H9 (cell line): ENCODE measurements around the gene MYH11. TPM values are rescaled to one million over a fixed set of nuclear protein-coding genes. Genes with fewer than 3 reads are reported as not detected.
A peak's percentile ranks its signal among the peaks of the same experiment; 100 is the strongest.

Source experiments
- DNase-seq: peaks from one replicate; pipeline ENCODE4 v3.0.0-alpha.2; 2017
- H2AFZ ChIP-seq: one replicate; pipeline ENCODE4 v1.6.1; 2013; ENCODE audit warnings: mild to moderate bottlenecking, low read length, control low read depth, moderate library complexity
- H2AK5ac ChIP-seq: 2 replicates; pipeline ENCODE4 v1.6.1; 2013; ENCODE audit warnings: low read length, control low read depth, mixed read lengths; ENCODE audit not compliant: insufficient read length
- H2BK120ac ChIP-seq: one replicate; pipeline ENCODE4 v1.6.1; 2013; ENCODE audit warnings: low read depth, mild to moderate bottlenecking, low read length, control low read depth, inconsistent platforms; ENCODE audit not compliant: poor library complexity, severe bottlenecking
- H2BK12ac ChIP-seq: 2 replicates; pipeline ENCODE4 v1.6.1; 2013; ENCODE audit warnings: low read length, control low read depth, mixed read lengths, low read depth; ENCODE audit not compliant: insufficient read length
- H2BK15ac ChIP-seq: 2 replicates; pipeline ENCODE4 v1.6.1; 2013; ENCODE audit warnings: low read depth, low read length, control low read depth
- H2BK20ac ChIP-seq: one replicate; pipeline ENCODE4 v1.6.1; 2013; ENCODE audit warnings: low read depth, mild to moderate bottlenecking, low read length, control low read depth, inconsistent platforms; ENCODE audit not compliant: poor library complexity, severe bottlenecking
- H2BK5ac ChIP-seq: 2 replicates; pipeline ENCODE4 v1.6.1; 2013; ENCODE audit warnings: low read length, control low read depth, mixed read lengths; ENCODE audit not compliant: insufficient read length
- H3K14ac ChIP-seq: 2 replicates; pipeline ENCODE4 v1.6.1; 2013; ENCODE audit warnings: low read length, control low read depth; ENCODE audit not compliant: insufficient read depth
- H3K18ac ChIP-seq: 2 replicates; pipeline ENCODE4 v1.6.1; 2013; ENCODE audit warnings: low read depth, mild to moderate bottlenecking, mixed read lengths, low read length, control low read depth; ENCODE audit not compliant: insufficient read length
- H3K23ac ChIP-seq: 2 replicates; pipeline ENCODE4 v1.6.1; 2013; ENCODE audit warnings: low read length, control low read depth, mixed read lengths, low read depth; ENCODE audit not compliant: insufficient read length
- H3K23me2 ChIP-seq: 2 replicates; pipeline ENCODE4 v1.6.1; 2013; ENCODE audit warnings: low read depth, mild to moderate bottlenecking, mixed read lengths, low read length, control low read depth; ENCODE audit not compliant: insufficient read length, poor library complexity, severe bottlenecking
- H3K27ac ChIP-seq: 2 replicates; pipeline ENCODE4 v1.5.1; 2013; ENCODE audit warnings: low read length, control low read depth, mixed read lengths, low read depth; ENCODE audit not compliant: insufficient read length
- H3K27me3 ChIP-seq: 2 replicates; pipeline ENCODE4 v1.6.1; 2013; ENCODE audit warnings: low read length, control low read depth, inconsistent platforms; ENCODE audit not compliant: insufficient read depth
- H3K4ac ChIP-seq: 2 replicates; pipeline ENCODE4 v1.6.1; 2013; ENCODE audit warnings: low read depth, mild to moderate bottlenecking, control low read depth, inconsistent platforms, low read length, moderate library complexity
- H3K4me1 ChIP-seq: 2 replicates; pipeline ENCODE4 v1.6.1; 2013; ENCODE audit warnings: low read length, control low read depth, inconsistent platforms; ENCODE audit not compliant: insufficient read depth
- H3K4me2 ChIP-seq: 2 replicates; pipeline ENCODE4 v1.6.1; 2013; ENCODE audit warnings: low read length, control low read depth, mixed read lengths; ENCODE audit not compliant: insufficient read length, insufficient read depth
- H3K56ac ChIP-seq: 2 replicates; pipeline ENCODE4 v1.6.1; 2013; ENCODE audit warnings: low read depth, mild to moderate bottlenecking, mixed read lengths, low read length, control low read depth; ENCODE audit not compliant: insufficient read length
- H3K79me1 ChIP-seq: 2 replicates; pipeline ENCODE4 v1.6.1; 2013; ENCODE audit warnings: low read depth, mild to moderate bottlenecking, moderate library complexity, low read length, control low read depth, inconsistent platforms; ENCODE audit not compliant: insufficient read depth, poor library complexity, severe bottlenecking
- H3K79me2 ChIP-seq: 2 replicates; pipeline ENCODE4 v1.6.1; 2013; ENCODE audit warnings: low read length, control low read depth, inconsistent platforms; ENCODE audit not compliant: insufficient read depth
- H3K9ac ChIP-seq: 2 replicates; pipeline ENCODE4 v1.6.1; 2013; ENCODE audit warnings: low read length, control low read depth, mixed read lengths; ENCODE audit not compliant: insufficient read length; ENCODE audit errors: extremely low read depth
- H3K9me3 ChIP-seq: one replicate; pipeline ENCODE4 v1.6.1; 2013; ENCODE audit warnings: low read depth, low read length, inconsistent platforms; ENCODE audit not compliant: control insufficient read depth
- H3T11ph ChIP-seq: one replicate; pipeline ENCODE4 v1.6.1; 2013; ENCODE audit warnings: mild to moderate bottlenecking, low read length, control low read depth, inconsistent platforms
- H4K20me1 ChIP-seq: one replicate; pipeline ENCODE4 v1.6.1; 2013; ENCODE audit not compliant: control insufficient read depth, insufficient read length, insufficient read depth
- H4K5ac ChIP-seq: 2 replicates; pipeline ENCODE4 v1.6.1; 2013; ENCODE audit warnings: low read depth, mild to moderate bottlenecking, mixed read lengths, low read length, control low read depth; ENCODE audit not compliant: insufficient read length
- H4K8ac ChIP-seq: replicated peaks from 2 replicates; pipeline ENCODE4 v1.6.1; 2013; ENCODE audit warnings: low read length, control low read depth, mixed read lengths, low read depth; ENCODE audit not compliant: insufficient read length
- H4K91ac ChIP-seq: 2 replicates; pipeline ENCODE4 v1.6.1; 2013; ENCODE audit warnings: low read depth, mild to moderate bottlenecking, moderate library complexity, mixed read lengths, low read length, control low read depth; ENCODE audit not compliant: insufficient read length
- H3K27ac Mint-ChIP-seq, 3 experiments: 2 replicates in 2 of 3; 3 replicates in 1 of 3; pipeline ENCODE4 v1.8.0; 2020 to 2021; ENCODE audit warnings: mixed read lengths in 3 of 3, mild to moderate bottlenecking in 1 of 3, moderate library complexity in 1 of 3
- H3K27me3 Mint-ChIP-seq: 2 replicates; pipeline ENCODE4 v1.8.0; 2021; ENCODE audit warnings: low read depth, mild to moderate bottlenecking, moderate library complexity, mixed read lengths
- H3K36me3 Mint-ChIP-seq, 3 experiments: 2 replicates in 2 of 3; 3 replicates in 1 of 3; pipeline ENCODE4 v1.8.0; 2020 to 2021; ENCODE audit warnings: low read depth in 3 of 3, mixed read lengths in 3 of 3; ENCODE audit not compliant: insufficient read depth in 1 of 3
- H3K4me1 Mint-ChIP-seq, 2 experiments: 2 replicates each; pipeline ENCODE4 v1.8.0; 2020; ENCODE audit warnings: mixed read lengths in 2 of 2
- H3K4me3 Mint-ChIP-seq, 2 experiments: 2 replicates in 1 of 2; 3 replicates in 1 of 2; pipeline ENCODE4 v1.8.0; 2020 to 2021; ENCODE audit warnings: mild to moderate bottlenecking in 2 of 2, mixed read lengths in 2 of 2, moderate library complexity in 1 of 2
- H3K9me3 Mint-ChIP-seq, 2 experiments: 2 replicates in 1 of 2; 3 replicates in 1 of 2; pipeline ENCODE4 v1.8.0; 2020; ENCODE audit warnings: mild to moderate bottlenecking in 2 of 2, mixed read lengths in 2 of 2, moderate library complexity in 1 of 2
- CTCF ChIP-seq: fragments of 200-600 bp; sonication (generic); conservative IDR thresholded peaks from 3 replicates; pipeline ENCODE4 v1.8.0; 2021; ENCODE audit warnings: antibody characterized with exemption, mild to moderate bottlenecking
- WGBS: extraction: QIAGEN DNeasy Blood & Tissue Kit; methylation state at CpG from one replicate; pipeline ENCODE4 v1.1.7; 2013; ENCODE audit warnings: missing lambda C conversion rate, low lambda C conversion rate, mixed read lengths; ENCODE audit not compliant: insufficient read length; ENCODE audit errors: extremely low coverage; 5-methylcytosine and 5-hydroxymethylcytosine counted together
- total RNA-seq: library from RNA; stranded (reverse); gene quantifications from 2 replicates; pipeline ENCODE4 v1.2.1, GENCODE V29; 2021

The MYH11 gene
- total RNA-seq, 1 experiment from 2014 or later, result 0.42 TPM

- Histone ChIP-seq H2BK5ac (no peak overlapping the region), H3K14ac (no peak overlapping the region), H2BK12ac (no peak overlapping the region), H3K9me3 (no peaks in the 10 kb centered on the region), H2AFZ (no peak overlapping the region), H3K23ac (no peak overlapping the region), H4K5ac (no peak overlapping the region), H3K4me2 (peak overlapping the region; percentile 30), H4K91ac (no peak overlapping the region), H3T11ph (no peak overlapping the region), H4K20me1 (no peaks in the 10 kb centered on the region), H3K18ac (no peak overlapping the region), H2BK20ac (no peak overlapping the region), H3K56ac (no peak overlapping the region), H3K79me1 (peaks cover 4% of the 10 kb centered on the region), H3K27me3 (no peaks in the 10 kb centered on the region), H2AK5ac (no peak overlapping the region), H3K23me2 (no peaks in the 10 kb centered on the region), H3K27ac (no peak overlapping the region), H3K4me1 (peaks cover 3% of the 10 kb centered on the region; the same call in 1 of the 2 replicates), H3K79me2 (peaks cover 10% of the 10 kb centered on the region; the same call in 1 of the 2 replicates), H3K4ac (no peak overlapping the region), H4K8ac (no peak overlapping the region), H2BK120ac (no peak overlapping the region), H3K9ac (no peak overlapping the region), H2BK15ac (no peak overlapping the region)
- H3K4me3 Mint-ChIP-seq, result peak overlapping the region; percentile 99 to 100
- no peak overlapping the region for H3K27ac Mint-ChIP-seq
- no peak for TF ChIP-seq CTCF
- no peaks in the 10 kb centered on the region for H3K9me3 Mint-ChIP-seq
- H3K27me3 Mint-ChIP-seq, result no peaks in the 10 kb centered on the region
- DNase-seq, result no peak
- peaks cover 6 to 22% (median 14%) of the 10 kb centered on the region in 3 experiments; a peak in 6 of 7 replicates for H3K36me3 Mint-ChIP-seq
- peaks cover 13 to 15% of the 10 kb centered on the region in 2 experiments for H3K4me1 Mint-ChIP-seq
- WGBS, result no CpG with 5 or more reads among the region's 4 CpGs
Observed at GRCh38 chr16:15887283-15887682, 30.5 kb upstream of the MYH11 start.
